NK-92 (cell line): ENCODE results near the gene BOLA1.
"Not testable (repeated sequence)": the region's sequence is repeated elsewhere in the genome, so short reads cannot be mapped to it uniquely, and the experiment has no call there.

Experiments
- DNase-seq: peaks from one replicate; lab custom pipeline; 2025; ENCODE audit not compliant: unreplicated experiment; lab: John Stamatoyannopoulos, UW

The BOLA1 gene

DNA sequence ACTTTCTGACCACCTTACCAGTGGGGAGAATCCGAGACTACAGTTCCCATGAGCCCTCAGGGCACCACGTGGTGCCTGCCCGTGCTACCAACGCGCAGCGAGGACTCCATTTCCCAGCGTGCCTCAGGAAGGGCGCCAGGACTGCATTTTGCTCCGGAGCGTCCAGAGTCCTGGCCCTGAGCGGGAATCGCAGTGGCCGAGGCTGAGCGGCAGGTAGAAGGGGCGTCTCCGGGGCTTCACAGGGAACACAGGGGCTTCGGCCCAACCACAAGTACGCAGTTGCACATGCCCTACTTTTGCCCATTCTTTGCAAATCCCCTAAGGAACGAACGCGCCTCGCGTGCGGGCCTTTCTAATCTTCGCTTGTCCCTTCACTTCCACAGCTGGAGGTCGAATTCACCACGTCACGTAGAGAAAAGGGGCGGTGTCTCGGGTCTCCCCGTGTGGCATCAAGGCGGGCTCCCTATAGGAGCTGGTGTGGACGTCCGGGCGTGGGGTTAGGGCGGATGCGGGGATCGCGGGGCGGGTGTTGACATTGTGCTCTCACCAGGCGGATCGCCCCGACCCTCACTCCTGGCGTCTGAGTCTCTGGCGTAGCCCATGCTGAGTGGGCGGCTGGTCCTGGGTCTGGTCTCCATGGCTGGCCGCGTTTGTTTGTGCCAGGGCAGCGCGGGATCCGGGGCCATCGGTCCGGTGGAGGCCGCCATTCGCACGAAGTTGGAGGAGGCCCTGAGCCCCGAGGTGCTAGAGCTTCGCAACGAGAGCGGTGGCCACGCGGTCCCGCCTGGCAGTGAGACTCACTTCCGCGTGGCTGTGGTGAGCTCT, at the start of gene BOLA1:
BOLA1 (plus strand) TSS at position 109 of the 825 bp plus-strand sequence; CDS start at position 601, 492 bp downstream.
- no peak for DNase-seq

GRCh38 chr1:149849947-149850360, 49.4 kb upstream of the BOLA1 start:
- no peak for DNase-seq

GRCh38 chr1:149850732-149851345, 48.5 kb upstream of the BOLA1 start:
- not testable (repeated sequence) for DNase-seq

DNA sequence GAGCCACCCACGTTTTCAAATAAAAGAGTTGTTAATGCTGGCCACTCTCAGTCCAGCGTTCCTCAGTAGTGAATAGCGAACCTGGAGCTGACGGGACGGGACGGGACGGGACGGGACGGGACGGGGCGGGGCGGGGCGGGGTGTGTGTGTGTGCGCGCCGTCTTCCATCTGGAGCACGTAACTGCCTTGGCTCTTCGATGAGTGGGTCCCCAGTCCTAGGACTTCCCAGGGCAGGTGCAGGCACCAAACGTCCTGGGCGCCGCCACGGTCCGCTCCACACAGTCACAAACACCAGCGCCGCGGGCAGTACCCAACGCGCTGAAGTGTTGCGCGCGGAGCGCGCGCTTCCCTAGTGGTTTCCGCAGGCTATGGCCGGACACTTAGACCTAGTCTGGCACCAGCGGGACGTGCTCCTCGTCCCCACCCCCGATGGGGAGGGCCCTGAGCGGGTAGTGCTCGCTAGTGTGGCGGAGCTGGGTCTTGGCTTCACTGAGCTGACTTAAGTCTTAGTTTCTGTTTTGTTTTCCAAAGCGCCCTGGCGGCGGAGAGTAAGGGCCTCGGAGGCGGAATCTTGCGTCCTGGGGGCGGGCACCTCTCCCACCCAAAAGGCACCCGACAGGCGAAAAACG, 47.7 kb upstream of the BOLA1 start:
- not testable (repeated sequence) for DNase-seq

DNA sequence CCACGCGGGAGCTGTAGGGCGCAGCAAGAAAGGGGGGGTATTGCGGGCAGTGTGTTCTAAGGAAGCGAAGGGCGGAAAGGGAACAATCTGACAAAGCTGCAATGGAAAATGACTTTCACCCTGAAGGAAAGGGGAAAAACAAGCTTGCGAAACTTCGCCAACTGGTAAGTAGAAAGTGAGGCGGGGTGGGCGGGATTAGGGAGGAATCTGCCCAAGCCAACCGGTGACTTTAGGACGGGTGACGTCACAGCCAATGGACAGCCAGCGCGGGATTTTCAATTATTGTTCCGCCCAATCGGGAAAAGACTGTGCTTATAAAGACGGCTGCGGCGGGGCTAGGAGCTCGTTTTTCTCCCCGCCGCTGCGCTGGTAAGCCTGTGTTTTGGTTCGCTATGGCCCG, 47.1 kb upstream of the BOLA1 start:
- not testable (repeated sequence) for DNase-seq

GRCh38 chr1:149860271-149860670, 39.1 kb upstream of the BOLA1 start:
- not testable (repeated sequence) for DNase-seq

DNA sequence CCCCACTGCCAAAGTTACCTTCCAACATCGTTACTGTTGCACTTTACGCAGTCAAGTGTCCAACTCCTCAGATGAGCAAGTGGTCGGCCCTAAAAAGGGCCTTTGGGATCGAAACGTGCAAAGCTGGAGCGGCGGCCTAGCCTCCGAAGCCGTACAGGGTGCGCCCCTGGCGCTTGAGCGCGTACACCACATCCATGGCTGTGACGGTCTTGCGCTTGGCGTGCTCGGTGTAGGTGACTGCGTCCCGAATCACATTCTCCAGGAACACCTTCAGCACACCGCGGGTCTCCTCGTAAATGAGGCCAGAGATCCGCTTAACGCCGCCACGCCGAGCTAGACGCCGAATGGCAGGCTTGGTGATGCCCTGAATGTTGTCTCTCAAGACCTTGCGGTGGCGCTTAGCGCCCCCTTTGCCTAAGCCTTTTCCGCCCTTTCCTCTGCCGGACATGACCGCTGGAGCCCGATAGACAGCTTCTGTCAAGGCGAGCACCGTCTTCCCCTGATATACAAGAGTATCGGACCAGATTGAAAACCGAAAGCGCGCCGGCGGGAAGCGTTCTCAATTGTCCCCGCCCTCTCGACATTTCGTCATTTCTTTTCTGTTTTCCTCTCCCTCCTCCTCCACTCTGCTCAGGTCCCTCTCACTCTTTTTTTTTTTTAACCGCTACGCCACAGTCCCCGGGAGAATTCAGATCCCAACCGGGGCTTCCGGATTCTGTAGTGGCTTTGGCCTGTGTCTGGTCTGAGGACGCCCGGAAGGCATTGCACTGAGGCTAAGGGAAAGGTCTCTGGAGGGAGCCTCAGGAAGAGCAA, 38.5 kb upstream of the BOLA1 start:
- not testable (repeated sequence) for DNase-seq

DNA sequence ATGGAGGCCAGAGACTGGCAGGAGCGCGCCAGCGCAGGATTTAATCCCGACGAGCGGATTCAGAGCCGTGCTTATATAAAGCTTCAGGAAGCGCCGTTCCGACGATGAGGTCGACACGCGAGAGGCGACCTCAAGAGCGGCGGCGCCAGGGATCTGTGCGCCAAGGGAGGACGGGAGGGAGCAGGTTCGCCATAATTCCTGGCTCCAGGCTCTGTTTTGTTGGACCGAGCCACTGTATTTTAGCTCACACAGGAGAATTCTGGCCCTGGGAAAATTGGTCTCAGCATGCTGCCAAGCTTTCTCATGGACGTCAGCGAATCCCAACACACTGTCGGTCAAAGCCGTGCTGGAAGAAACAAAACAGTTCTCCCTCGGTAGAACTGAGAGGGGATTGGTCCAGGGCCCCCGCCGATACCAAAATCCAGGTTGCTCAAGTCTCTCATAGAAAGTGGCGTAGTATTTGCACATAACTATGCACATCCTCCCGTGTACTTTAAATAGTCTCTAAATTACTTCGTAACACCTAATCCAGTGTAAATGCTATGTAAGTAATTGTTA, 37.8 kb upstream of the BOLA1 start:
- DNase-seq: not testable (repeated sequence)

GRCh38 chr1:149866887-149867286, 32.5 kb upstream of the BOLA1 start:
- not testable (repeated sequence) for DNase-seq

DNA sequence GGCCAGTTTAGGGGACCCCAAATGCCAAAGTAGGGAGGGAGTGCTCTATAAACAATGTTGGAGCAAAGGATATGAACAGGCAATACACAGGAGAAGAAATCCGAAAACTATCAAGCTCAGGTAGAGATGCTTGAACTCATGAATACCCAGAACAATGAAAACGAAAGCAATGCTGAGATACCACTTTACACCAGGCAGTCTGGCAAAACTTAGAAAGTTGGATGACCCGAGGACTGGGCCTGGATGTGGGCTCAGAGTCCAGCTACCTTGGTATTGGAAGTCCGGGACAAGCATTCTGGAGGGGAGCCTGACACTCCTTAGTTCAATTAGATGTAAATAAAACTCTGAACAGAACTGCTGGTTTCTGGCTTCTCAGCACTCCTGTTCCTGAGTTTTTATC, 26.3 kb upstream of the BOLA1 start:
- DNase-seq: not testable (repeated sequence)

- no peak for DNase-seq
Observed at GRCh38 chr1:149877211-149877946, 22.0 kb upstream of the BOLA1 start.

GRCh38 chr1:149879556-149879955, 19.8 kb upstream of the BOLA1 start:
- DNase-seq: no peak

GRCh38 chr1:149881876-149882275, 17.5 kb upstream of the BOLA1 start:
- DNase-seq: no peak

DNA sequence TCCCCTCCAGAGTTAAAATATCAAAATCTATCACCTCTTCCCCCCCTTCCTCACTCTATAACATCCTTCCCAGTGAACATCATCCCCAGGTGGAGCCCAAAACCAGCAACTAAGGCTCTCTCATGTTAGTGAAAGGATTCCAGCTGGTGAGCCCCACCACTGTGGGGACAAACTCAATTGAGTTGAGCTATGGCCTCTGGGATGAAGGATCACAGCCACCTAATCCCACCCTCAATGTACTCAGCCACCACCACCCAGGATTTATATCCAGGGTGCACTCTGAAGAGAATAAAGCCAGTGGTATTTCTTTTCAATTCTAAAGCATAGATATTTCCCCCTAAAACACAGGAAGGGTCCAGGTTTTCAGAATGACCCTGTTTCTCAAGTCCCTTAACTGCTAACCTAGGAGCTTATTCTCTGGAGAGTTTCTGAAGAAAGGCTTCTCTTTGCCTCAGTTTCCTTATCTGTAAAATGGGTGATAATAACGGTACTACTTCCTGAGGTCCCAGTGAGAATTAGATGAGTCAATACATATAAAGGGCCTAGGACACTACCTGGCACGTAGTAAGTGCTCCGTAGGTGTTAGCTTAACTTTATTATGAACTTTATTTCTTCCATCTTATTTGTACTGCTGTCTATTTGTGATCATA, 15.6 kb upstream of the BOLA1 start:
- no peak for DNase-seq

DNA sequence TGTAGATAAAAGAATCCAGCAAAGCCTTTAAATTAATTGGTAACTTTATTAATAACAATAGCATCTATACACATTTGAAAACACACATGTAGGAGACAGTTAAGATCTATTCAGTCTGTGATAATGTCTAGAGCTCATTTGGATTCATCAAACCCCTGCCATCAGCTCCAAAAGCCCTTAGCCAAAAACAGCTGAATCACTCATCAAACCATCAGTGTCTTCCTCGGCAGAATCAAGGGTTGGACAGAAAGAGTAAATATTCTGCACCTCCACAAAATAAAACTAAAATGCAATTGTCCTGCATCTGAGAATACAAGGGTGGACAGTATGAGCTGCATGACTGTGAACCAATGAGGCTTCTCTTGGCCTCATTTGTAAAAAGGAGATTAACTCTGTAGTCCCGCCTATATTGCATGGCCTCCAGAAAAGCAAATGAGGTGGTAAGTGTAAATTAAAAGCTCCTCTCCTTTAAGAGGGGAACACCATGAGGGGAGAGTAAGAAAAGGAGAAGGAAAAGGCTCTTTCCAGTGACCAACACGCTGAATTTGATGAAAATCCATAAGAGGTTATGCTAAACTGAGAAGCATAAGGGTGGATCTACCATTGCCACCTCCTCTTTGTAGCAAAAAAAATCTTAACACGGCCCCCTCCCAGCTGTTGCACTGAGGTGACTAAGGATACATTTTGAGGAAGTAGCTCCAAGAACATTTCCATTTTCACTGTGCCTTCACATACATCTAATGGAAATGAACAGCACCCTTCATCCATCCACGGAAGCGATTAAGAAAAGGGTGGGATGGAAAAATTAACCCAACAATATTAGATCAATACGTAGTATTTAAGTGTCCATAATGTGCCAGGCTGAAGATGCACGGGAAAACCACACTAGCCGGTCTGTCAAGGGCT, 14.7 kb upstream of the BOLA1 start:
- DNase-seq: no peak

- no peak for DNase-seq
Observed at GRCh38 chr1:149885339-149886120, 13.8 kb upstream of the BOLA1 start.

GRCh38 chr1:149886121-149886395, 13.3 kb upstream of the BOLA1 start:
- not testable (repeated sequence) for DNase-seq
